ENCODE measurements around the gene LRRC66.

The LRRC66 gene

GRCh38 chr4:52006887-52007286, 13.3 kb downstream of the LRRC66 start:
- Histone ChIP-seq H3K4me2 (ENCODE audit: insufficient read depth, low read length, poor library complexity, severe bottlenecking) (no peak overlapping the region), H4K91ac (ENCODE audit: low read depth, low read length, poor library complexity) (no peak overlapping the region), H3K9ac (ENCODE audit: low read depth, low read length, poor library complexity) (no peak overlapping the region), H2BK120ac (ENCODE audit: low read depth, low read length) (no peak overlapping the region), H3K4me1 (ENCODE audit: control insufficient read depth in 2 of 2, insufficient read depth in 1 of 2, low read depth in 1 of 2, low read length in 2 of 2) (no peaks in the 10 kb centered on the region), H4K8ac (ENCODE audit: low read depth, low read length) (no peak overlapping the region), H3K27ac (replicated peaks; ENCODE audit: low read length) (no peak overlapping the region), H3K14ac (ENCODE audit: low read length) (no peak overlapping the region), H3K79me1 (ENCODE audit: low read depth, low read length) (no peaks in the 10 kb centered on the region), H3K18ac (ENCODE audit: low read length) (no peak overlapping the region), H2BK15ac (ENCODE audit: low read length) (no peak overlapping the region), H2BK12ac (ENCODE audit: low read length) (no peak overlapping the region), H2AFZ (ENCODE audit: low read length) (no peak overlapping the region), H3K4ac (ENCODE audit: low read length) (no peak overlapping the region), H2BK5ac (ENCODE audit: low read length) (no peak overlapping the region), H3K27me3 (ENCODE audit: control insufficient read depth in 3 of 3, insufficient read depth in 3 of 3, low read depth in 1 of 3, low read length in 3 of 3) (no peaks in the 10 kb centered on the region), H3K36me3 (replicated peaks in 1 of 2; ENCODE audit: control insufficient read depth in 2 of 2, insufficient read depth in 2 of 2, low read length in 2 of 2) (no peaks in the 10 kb centered on the region), H2AK5ac (ENCODE audit: low read depth, low read length) (no peak overlapping the region), H3K9me3 (replicated peaks in 1 of 2; ENCODE audit: control insufficient read depth in 2 of 2, insufficient read depth in 1 of 2, low read depth in 1 of 2, low read length in 2 of 2) (no peaks in the 10 kb centered on the region), H3K23ac (ENCODE audit: low read depth, low read length, poor library complexity) (no peak overlapping the region), H3K4me3 (ENCODE audit: low read length in 2 of 2) (no peak overlapping the region)
- DNase-seq (ENCODE audit: low spot score) = no peak
- no CpG with 5 or more reads among the region's 4 CpGs for WGBS, 2 donors (ENCODE audit: extremely low coverage in 2 of 2, insufficient read length in 2 of 2, insufficient replicate concordance in 1 of 2)

GRCh38 chr4:52005604-52006273, 14.4 kb downstream of the LRRC66 start:
- no peak overlapping the region for H3K18ac ChIP-seq (ENCODE audit: low read length)
- no peak overlapping the region for H4K91ac ChIP-seq (ENCODE audit: low read depth, low read length, poor library complexity)
- H2AK5ac ChIP-seq (ENCODE audit: low read depth, low read length) = no peak overlapping the region
- H3K27ac ChIP-seq (replicated peaks; ENCODE audit: low read length) = no peak overlapping the region
- H4K8ac ChIP-seq (ENCODE audit: low read depth, low read length) = no peak overlapping the region
- no peak overlapping the region for H3K4ac ChIP-seq (ENCODE audit: low read length)
- WGBS, 2 donors (ENCODE audit: extremely low coverage in 2 of 2, insufficient read length in 2 of 2, insufficient replicate concordance in 1 of 2) = no CpG with 5 or more reads among the region's 2 CpGs
- no peak for DNase-seq (ENCODE audit: low spot score)
- no peak overlapping the region for H2AFZ ChIP-seq (ENCODE audit: low read length)
- H2BK15ac ChIP-seq (ENCODE audit: low read length) = no peak overlapping the region
- H3K4me1 ChIP-seq (ENCODE audit: control insufficient read depth in 2 of 2, insufficient read depth in 1 of 2, low read depth in 1 of 2, low read length in 2 of 2) = no peaks in the 10 kb centered on the region
- H3K4me2 ChIP-seq (ENCODE audit: insufficient read depth, low read length, poor library complexity, severe bottlenecking) = no peak overlapping the region
- H3K4me3 ChIP-seq (ENCODE audit: low read length in 2 of 2) = no peak overlapping the region
- H3K23ac ChIP-seq (ENCODE audit: low read depth, low read length, poor library complexity) = no peak overlapping the region
- no peak overlapping the region for H3K14ac ChIP-seq (ENCODE audit: low read length)
- no peak overlapping the region for H2BK5ac ChIP-seq (ENCODE audit: low read length)
- H2BK120ac ChIP-seq (ENCODE audit: low read depth, low read length) = no peak overlapping the region
- H2BK12ac ChIP-seq (ENCODE audit: low read length) = no peak overlapping the region
- H3K79me1 ChIP-seq (ENCODE audit: low read depth, low read length) = no peaks in the 10 kb centered on the region
- H3K9me3 ChIP-seq (replicated peaks in 1 of 2; ENCODE audit: control insufficient read depth in 2 of 2, insufficient read depth in 1 of 2, low read depth in 1 of 2, low read length in 2 of 2) = no peaks in the 10 kb centered on the region
- no peak overlapping the region for H3K9ac ChIP-seq (ENCODE audit: low read depth, low read length, poor library complexity)
- H3K36me3 ChIP-seq (replicated peaks in 1 of 2; ENCODE audit: control insufficient read depth in 2 of 2, insufficient read depth in 2 of 2, low read length in 2 of 2) = no peaks in the 10 kb centered on the region
- no peaks in the 10 kb centered on the region for H3K27me3 ChIP-seq (ENCODE audit: control insufficient read depth in 3 of 3, insufficient read depth in 3 of 3, low read depth in 1 of 3, low read length in 3 of 3)

GRCh38 chr4:52004414-52004813, 15.7 kb downstream of the LRRC66 start:
- no peak overlapping the region for H2BK12ac ChIP-seq (ENCODE audit: low read length)
- H3K9me3 ChIP-seq (replicated peaks in 1 of 2; ENCODE audit: control insufficient read depth in 2 of 2, insufficient read depth in 1 of 2, low read depth in 1 of 2, low read length in 2 of 2) = no peaks in the 10 kb centered on the region
- H2BK120ac ChIP-seq (ENCODE audit: low read depth, low read length) = no peak overlapping the region
- H3K4me3 ChIP-seq (ENCODE audit: low read length in 2 of 2) = no peak overlapping the region
- no peaks in the 10 kb centered on the region for H3K79me1 ChIP-seq (ENCODE audit: low read depth, low read length)
- no peak overlapping the region for H3K4ac ChIP-seq (ENCODE audit: low read length)
- no peak overlapping the region for H3K27ac ChIP-seq (replicated peaks; ENCODE audit: low read length)
- no peak overlapping the region for H2AFZ ChIP-seq (ENCODE audit: low read length)
- H3K23ac ChIP-seq (ENCODE audit: low read depth, low read length, poor library complexity) = no peak overlapping the region
- no peaks in the 10 kb centered on the region for H3K27me3 ChIP-seq (ENCODE audit: control insufficient read depth in 3 of 3, insufficient read depth in 3 of 3, low read depth in 1 of 3, low read length in 3 of 3)
- H4K8ac ChIP-seq (ENCODE audit: low read depth, low read length) = no peak overlapping the region
- H3K9ac ChIP-seq (ENCODE audit: low read depth, low read length, poor library complexity) = no peak overlapping the region
- no peak overlapping the region for H3K14ac ChIP-seq (ENCODE audit: low read length)
- H3K4me1 ChIP-seq (ENCODE audit: control insufficient read depth in 2 of 2, insufficient read depth in 1 of 2, low read depth in 1 of 2, low read length in 2 of 2) = no peaks in the 10 kb centered on the region
- no peak overlapping the region for H2BK15ac ChIP-seq (ENCODE audit: low read length)
- H4K91ac ChIP-seq (ENCODE audit: low read depth, low read length, poor library complexity) = no peak overlapping the region
- H3K36me3 ChIP-seq (replicated peaks in 1 of 2; ENCODE audit: control insufficient read depth in 2 of 2, insufficient read depth in 2 of 2, low read length in 2 of 2) = no peaks in the 10 kb centered on the region
- H3K18ac ChIP-seq (ENCODE audit: low read length) = no peak overlapping the region
- no peak overlapping the region for H2BK5ac ChIP-seq (ENCODE audit: low read length)
- DNase-seq (ENCODE audit: low spot score) = no peak
- no peak overlapping the region for H2AK5ac ChIP-seq (ENCODE audit: low read depth, low read length)
- H3K4me2 ChIP-seq (ENCODE audit: insufficient read depth, low read length, poor library complexity, severe bottlenecking) = no peak overlapping the region

- Histone ChIP-seq H3K4me3 (ENCODE audit: low read length in 2 of 2) (no peak overlapping the region), H2AFZ (ENCODE audit: low read length) (no peak overlapping the region), H2BK12ac (ENCODE audit: low read length) (no peak overlapping the region), H2AK5ac (ENCODE audit: low read depth, low read length) (no peak overlapping the region), H2BK120ac (ENCODE audit: low read depth, low read length) (no peak overlapping the region), H3K9ac (ENCODE audit: low read depth, low read length, poor library complexity) (no peak overlapping the region), H3K4me2 (ENCODE audit: insufficient read depth, low read length, poor library complexity, severe bottlenecking) (no peak overlapping the region), H3K4ac (ENCODE audit: low read length) (no peak overlapping the region), H3K36me3 (replicated peaks in 1 of 2; ENCODE audit: control insufficient read depth in 2 of 2, insufficient read depth in 2 of 2, low read length in 2 of 2) (no peaks in the 10 kb centered on the region), H2BK5ac (ENCODE audit: low read length) (no peak overlapping the region), H3K23ac (ENCODE audit: low read depth, low read length, poor library complexity) (no peak overlapping the region), H3K14ac (ENCODE audit: low read length) (no peak overlapping the region), H3K27ac (replicated peaks; ENCODE audit: low read length) (no peak overlapping the region), H3K4me1 (ENCODE audit: control insufficient read depth in 2 of 2, insufficient read depth in 1 of 2, low read depth in 1 of 2, low read length in 2 of 2) (peaks cover 0 to 4% of the 10 kb centered on the region in 2 donors), H2BK15ac (ENCODE audit: low read length) (no peak overlapping the region), H3K9me3 (replicated peaks in 1 of 2; ENCODE audit: control insufficient read depth in 2 of 2, insufficient read depth in 1 of 2, low read depth in 1 of 2, low read length in 2 of 2) (no peaks in the 10 kb centered on the region), H3K18ac (ENCODE audit: low read length) (no peak overlapping the region), H4K8ac (ENCODE audit: low read depth, low read length) (no peak overlapping the region), H3K27me3 (ENCODE audit: control insufficient read depth in 3 of 3, insufficient read depth in 3 of 3, low read depth in 1 of 3, low read length in 3 of 3) (no peaks in the 10 kb centered on the region), H3K79me1 (ENCODE audit: low read depth, low read length) (no peaks in the 10 kb centered on the region), H4K91ac (ENCODE audit: low read depth, low read length, poor library complexity) (no peak overlapping the region)
- DNase-seq (ENCODE audit: low spot score) = no peak
- WGBS, 2 donors (ENCODE audit: extremely low coverage in 2 of 2, insufficient read length in 2 of 2, insufficient replicate concordance in 1 of 2) = no CpG with 5 or more reads among the region's 2 CpGs
Observed at GRCh38 chr4:52001616-52002015, 18.5 kb downstream of the LRRC66 start.
